Stimulated activated CD4-positive, alpha-beta T cell treated with anti-CD3 and anti-CD28 coated beads, Interleukin-12 subunit alpha, Interleukin-12 subunit beta, amount 100 ng/mL, for 4 hours (primary cell): Measurements from ENCODE around the gene MORN4.

Source experiments
- DNase-seq: peaks from one replicate; pipeline ENCODE4 v3.0.0-alpha.2; 2020

MORN4 gene

DNA sequence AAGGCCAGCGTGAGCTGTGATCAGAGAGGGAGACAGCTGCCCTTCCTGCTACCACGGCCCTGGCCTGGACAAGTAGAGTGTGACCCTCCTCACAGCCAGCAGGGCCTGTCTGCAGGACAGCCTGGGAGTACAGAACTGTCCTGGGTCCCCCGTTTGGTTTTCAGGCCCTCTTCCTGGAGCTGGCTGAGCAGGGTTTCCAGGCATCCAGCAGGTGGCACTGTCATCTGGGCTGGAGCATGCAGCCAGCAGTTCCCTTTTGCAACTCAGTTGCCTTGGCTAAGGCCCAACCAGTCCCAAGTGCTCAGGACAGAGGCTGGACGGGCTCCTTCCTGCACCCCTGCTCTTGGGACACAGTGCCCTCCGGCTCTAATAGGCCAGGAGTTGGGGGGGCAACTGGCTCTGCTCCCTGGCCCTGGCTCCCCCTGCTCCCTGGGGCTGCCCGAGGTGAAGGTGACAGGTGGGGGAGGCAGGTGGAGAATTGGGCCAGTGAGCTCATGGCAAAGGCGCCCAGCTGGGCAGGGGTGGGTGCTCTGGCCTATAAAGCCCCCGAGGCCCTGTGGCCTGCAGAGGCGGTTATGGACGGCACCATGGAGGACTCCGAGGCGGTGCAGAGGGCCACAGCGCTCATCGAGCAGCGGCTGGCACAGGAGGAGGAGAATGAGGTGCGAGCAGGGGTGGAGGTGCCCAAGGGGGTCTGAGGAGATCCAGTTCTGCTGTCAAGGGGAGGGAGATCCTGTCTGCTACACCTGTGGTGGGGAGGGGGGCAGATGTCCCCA, 60.9 kb downstream of the MORN4 start, which contains the start of gene ANKRD2:
Gene ANKRD2 (plus strand): TSS at position 566 of the 776 bp plus-strand sequence. CDS start 10 bp downstream, at position 576.
- DNase-seq: peak; percentile 51

DNA sequence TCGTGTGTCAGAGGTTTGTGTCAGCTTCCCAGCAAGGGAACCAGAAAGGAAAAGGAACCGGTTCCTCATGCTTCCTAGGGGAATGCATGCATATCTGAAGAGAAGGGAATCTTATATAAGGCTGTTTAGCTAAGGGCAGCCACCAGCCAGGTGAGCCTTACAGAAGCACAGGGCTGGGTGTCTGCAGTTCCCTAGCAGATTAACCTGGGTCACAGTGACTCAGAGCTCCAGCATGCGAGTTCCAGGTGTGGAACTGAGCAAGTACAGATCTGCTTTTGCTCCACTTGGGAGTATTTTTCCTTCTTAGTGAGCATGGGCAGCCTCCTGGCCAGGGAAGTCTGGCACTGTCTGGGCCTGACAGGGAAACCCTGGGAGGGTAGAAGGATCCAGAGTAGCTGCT, 61.7 kb downstream of the MORN4 start:
- no peak for DNase-seq

DNA sequence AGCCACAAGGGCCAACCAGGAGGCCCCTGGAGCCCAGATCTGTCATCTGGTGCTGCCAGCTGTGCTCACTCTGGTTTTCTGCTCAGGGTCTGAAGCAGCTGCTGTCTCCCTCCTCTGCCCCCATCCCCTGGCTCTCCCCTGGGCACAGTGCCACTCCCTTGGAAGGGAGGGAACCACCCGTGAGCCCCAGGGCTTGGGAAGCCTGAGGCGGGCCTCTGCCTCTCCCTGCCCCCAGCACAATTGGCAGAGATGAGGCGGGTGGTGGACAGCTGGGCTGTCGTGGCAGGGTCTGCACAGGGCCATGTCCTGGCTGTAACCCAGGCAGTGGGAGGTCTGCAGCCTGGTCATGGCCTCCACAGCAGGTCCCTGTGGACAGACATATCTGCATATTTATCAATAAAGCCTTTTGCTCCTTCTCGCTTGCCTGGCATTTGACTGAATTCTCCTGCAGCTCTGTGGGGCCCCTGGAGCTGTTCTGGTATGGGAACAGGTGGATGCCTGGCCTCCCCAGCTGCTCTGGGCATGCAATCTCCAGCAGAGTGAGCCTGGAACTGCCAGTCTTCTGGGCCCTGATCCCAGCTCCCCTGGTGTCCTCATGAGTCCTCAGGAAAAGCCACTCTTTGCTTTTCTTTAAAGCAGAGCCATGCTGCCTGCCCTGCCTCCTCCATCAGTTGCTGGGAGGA, 62.4 kb downstream of the MORN4 start:
- DNase-seq: no peak

DNA sequence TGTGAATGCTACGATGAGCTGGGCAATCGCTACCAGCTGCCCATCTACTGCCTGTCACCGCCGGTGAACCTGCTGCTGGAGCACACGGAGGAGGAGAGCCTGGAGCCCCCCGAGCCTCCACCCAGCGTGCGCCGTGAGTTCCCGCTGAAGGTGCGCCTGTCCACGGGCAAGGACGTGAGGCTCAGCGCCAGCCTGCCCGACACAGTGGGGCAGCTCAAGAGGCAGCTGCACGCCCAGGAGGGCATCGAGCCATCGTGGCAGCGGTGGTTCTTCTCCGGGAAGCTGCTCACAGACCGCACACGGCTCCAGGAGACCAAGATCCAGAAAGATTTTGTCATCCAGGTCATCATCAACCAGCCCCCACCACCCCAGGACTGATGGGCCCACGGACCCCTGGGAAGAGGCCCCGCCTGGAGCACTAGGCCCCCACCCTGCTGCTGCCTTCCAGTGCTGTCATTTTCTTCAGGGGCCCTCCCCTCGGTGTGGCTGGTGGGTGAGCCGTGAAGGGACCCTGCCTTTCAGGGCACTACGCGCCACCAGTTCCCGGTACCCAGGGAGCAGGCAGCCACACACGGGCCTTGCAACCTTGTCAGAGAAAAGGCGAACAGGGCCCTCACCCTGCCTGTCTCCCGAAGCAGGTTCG, 63.0 kb downstream of the MORN4 start:
- no peak for DNase-seq

DNA sequence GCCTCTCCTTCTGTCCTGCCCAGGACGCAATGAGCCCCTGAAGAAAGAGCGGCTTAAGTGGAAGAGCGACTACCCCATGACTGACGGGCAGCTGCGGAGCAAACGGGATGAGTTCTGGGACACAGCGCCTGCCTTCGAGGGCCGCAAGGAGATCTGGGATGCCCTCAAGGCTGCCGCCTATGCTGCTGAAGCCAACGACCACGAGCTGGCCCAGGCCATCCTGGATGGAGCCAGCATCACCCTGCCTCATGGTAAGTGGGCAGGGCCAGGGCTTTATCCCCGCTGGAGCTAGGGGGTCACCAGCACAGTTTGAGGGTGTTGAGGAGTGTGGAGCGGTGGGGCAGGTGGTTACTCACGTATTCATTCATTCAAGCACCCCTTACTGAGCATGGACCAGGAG, 65.4 kb downstream of the MORN4 start:
- no peak for DNase-seq

DNA sequence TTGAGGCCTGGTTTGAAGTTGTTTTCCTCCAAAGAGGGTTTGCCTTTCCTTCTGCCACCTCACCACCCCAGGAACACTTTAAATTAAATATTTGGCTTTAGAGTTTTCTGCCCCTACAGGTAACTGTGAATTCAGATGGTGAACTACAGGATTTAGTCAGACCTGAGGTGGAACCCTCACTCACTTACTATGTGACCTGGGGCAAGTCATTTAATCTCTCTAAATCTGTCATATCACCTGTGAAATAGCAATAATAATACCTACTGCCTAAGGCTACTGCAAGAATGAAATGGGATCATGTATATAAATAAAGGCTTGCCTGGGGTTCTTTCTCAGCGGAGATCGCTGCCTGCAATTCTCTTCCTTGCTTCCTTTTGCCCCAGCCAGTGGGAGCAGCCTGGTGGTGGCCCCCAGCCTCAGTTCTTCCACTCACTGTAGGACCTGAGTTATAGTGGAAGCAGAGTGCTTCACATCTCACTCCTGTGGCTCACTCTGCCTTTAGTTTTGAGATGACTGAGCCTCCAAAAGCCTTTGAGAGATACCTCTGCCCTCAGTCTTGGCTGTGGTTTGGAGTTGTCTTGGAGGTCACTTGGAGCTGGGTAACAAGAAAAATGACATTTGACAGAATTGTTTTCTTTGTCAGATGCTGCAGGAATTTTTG, 66.8 kb downstream of the MORN4 start:
- DNase-seq: no peak

DNA sequence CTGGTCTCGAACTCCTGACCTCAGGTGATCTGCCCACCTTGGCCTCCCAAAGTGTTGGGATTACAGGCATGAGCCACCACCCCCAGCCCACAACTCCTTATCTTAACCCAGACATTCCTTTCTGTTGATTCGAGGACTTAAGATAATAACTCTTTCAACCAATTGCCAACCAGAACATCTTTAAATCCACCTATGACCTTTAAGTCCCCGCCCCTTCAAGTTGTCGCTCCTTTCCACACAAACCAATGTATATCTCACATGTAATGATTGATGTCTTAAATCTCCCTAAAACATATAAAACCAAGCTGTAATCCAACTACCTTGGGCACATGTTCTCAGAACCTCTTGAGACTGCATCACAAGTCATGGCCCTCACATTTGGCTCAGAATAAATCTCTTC, 68.5 kb downstream of the MORN4 start:
- DNase-seq: no peak
